ENCODE results near the gene SPEF2.

The SPEF2 gene

DNA sequence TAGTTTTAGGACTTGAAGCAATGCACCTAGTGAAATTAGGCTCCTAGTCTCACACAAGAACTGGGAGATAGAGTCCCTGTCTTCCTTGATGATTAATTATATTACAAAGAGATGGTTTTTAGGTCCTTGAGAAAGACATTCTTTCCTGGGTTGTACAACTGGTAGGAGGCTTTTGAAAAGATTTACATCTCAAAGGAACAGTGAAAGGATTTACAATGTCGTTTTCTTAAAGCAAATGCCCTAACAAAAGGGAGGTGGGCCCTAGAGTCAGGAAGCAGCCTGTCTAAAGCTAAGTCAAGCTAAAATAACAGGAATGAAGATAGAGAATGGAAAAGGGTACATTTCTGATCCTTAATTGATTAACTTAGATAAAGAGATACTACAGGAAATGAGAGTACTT, 136.8 kb downstream of the SPEF2 start (continued):
- no peak for TF ChIP-seq ZNF350 (tag by site-specific recombination; IDR thresholded peaks at IDR 0.05)
- TF ChIP-seq ZFP37 (tag by site-specific recombination; IDR thresholded peaks at IDR 0.05), result no peak
- TF ChIP-seq PRDM4 (tag by site-specific recombination; IDR thresholded peaks at IDR 0.05), result no peak
- TF ChIP-seq ZNF174 (tag by site-specific recombination; IDR thresholded peaks at IDR 0.05), result no peak
- TF ChIP-seq ZNF449 (tag by site-specific recombination; IDR thresholded peaks at IDR 0.05), result no peak

DNA sequence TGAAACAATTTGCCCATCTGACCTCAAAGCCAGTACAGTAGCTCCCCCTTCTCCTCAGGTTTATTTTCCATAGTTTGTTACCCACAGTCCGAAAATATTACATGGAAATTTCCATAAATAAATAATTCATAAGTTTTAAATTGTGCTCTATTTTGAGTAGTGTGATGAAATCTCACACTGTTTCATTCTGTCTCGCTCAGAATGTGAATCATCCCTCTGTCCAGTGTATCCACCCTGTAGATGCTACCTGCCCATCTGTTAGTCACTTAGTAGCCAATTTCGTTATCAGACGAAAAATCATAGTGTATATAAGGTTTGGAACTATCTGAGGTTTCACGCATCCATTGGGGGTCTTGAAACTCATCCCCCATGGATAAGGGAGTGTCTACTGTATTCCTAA, 138.3 kb downstream of the SPEF2 start:
- Histone ChIP-seq H3K36me3 (ENCODE audit: control insufficient read depth in 2 of 2, insufficient read depth in 1 of 2, low read length in 2 of 2) (no peaks in the 10 kb centered on the region), H3K4me3 (ENCODE audit: low read depth, low read length) (no peak overlapping the region), H3K27ac (ENCODE audit: extremely low read depth, low read depth, low read length) (no peak overlapping the region), H3K9me3 (ENCODE audit: control insufficient read depth, insufficient read depth, low read depth, low read length) (no peaks in the 10 kb centered on the region), H3K4me1 (ENCODE audit: control insufficient read depth, insufficient read depth, low read length) (no peaks in the 10 kb centered on the region)
- POLR2A ChIA-PET, result no interaction called here
- TF ChIP-seq GFI1B (tag by site-specific recombination; IDR thresholded peaks at IDR 0.05), result no peak
- TF ChIP-seq ZNF274 (IDR thresholded peaks at IDR 0.05; ENCODE audit: low read length), result no peak
- TF ChIP-seq ZNF274 (tag by site-specific recombination; IDR thresholded peaks at IDR 0.05; ENCODE audit: borderline replicate concordance), result no peak
- TF ChIP-seq ZBTB20 (tag by site-specific recombination; IDR thresholded peaks at IDR 0.05), result no peak
- no peak for TF ChIP-seq ZNF132 (tag by site-specific recombination; IDR thresholded peaks at IDR 0.05; ENCODE audit: borderline replicate concordance)
- no peak for TF ChIP-seq ZSCAN18 (tag by site-specific recombination; IDR thresholded peaks at IDR 0.05)
- TF ChIP-seq HOXC10 (CRISPR knock-in tag; IDR thresholded peaks at IDR 0.05), result no peak
- no peak for TF ChIP-seq PRDM4 (tag by site-specific recombination; IDR thresholded peaks at IDR 0.05)
- TF ChIP-seq ZNF239 (tag by site-specific recombination; IDR thresholded peaks at IDR 0.05), result no peak
- CTCF ChIA-PET, result no interaction called here

- no peak for TF ChIP-seq GLI4 (tag by site-specific recombination; IDR thresholded peaks at IDR 0.05)
- TF ChIP-seq, protein P1, sequence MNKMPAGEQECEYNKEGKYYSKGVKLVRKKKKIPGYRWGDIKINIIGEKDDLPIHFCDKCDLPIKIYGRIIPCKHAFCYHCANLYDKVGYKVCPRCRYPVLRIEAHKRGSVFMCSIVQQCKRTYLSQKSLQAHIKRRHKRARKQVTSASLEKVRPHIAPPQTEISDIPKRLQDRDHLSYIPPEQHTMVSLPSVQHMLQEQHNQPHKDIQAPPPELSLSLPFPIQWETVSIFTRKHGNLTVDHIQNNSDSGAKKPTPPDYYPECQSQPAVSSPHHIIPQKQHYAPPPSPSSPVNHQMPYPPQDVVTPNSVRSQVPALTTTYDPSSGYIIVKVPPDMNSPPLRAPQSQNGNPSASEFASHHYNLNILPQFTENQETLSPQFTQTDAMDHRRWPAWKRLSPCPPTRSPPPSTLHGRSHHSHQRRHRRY (tag by site-specific recombination; IDR thresholded peaks at IDR 0.05), result no peak
- TF ChIP-seq ZNF23 (tag by site-specific recombination; IDR thresholded peaks at IDR 0.05; ENCODE audit: borderline replicate concordance), result no peak
- TF ChIP-seq ZNF549 (tag by site-specific recombination; IDR thresholded peaks at IDR 0.05), result no peak
- no peak for TF ChIP-seq ZBTB8A (tag by site-specific recombination; IDR thresholded peaks at IDR 0.05)
- TF ChIP-seq ZNF433 (tag by site-specific recombination; IDR thresholded peaks at IDR 0.05; ENCODE audit: low read depth), result no peak
- TF ChIP-seq BCL6B (tag by site-specific recombination; IDR thresholded peaks at IDR 0.05), result no peak
- no peak for TF ChIP-seq ZNF16 (tag by site-specific recombination; IDR thresholded peaks at IDR 0.05; ENCODE audit: low read depth)
- TF ChIP-seq ZNF571 (tag by site-specific recombination; IDR thresholded peaks at IDR 0.05), result no peak
- POLR2A ChIA-PET, result no interaction called here
- Histone ChIP-seq H3K36me3 (ENCODE audit: control insufficient read depth in 2 of 2, insufficient read depth in 1 of 2, low read length in 2 of 2) (no peaks in the 10 kb centered on the region), H3K4me1 (ENCODE audit: control insufficient read depth, insufficient read depth, low read length) (no peaks in the 10 kb centered on the region), H3K4me3 (ENCODE audit: low read depth, low read length) (no peak overlapping the region), H3K27ac (ENCODE audit: extremely low read depth, low read depth, low read length) (no peak overlapping the region), H3K9me3 (ENCODE audit: control insufficient read depth, insufficient read depth, low read depth, low read length) (no peaks in the 10 kb centered on the region)
- CTCF ChIA-PET, result interaction anchor here (2.5 kb wide), 1 partner anchor 19 kb away, joined by 10 read pairs; no protein-coding TSS in a partner anchor
Measured at GRCh38 chr5:35758151-35758724, 140.6 kb downstream of the SPEF2 start.

All from HEK293 (cell line).